ENCODE results near the gene MICU1.

DNA sequence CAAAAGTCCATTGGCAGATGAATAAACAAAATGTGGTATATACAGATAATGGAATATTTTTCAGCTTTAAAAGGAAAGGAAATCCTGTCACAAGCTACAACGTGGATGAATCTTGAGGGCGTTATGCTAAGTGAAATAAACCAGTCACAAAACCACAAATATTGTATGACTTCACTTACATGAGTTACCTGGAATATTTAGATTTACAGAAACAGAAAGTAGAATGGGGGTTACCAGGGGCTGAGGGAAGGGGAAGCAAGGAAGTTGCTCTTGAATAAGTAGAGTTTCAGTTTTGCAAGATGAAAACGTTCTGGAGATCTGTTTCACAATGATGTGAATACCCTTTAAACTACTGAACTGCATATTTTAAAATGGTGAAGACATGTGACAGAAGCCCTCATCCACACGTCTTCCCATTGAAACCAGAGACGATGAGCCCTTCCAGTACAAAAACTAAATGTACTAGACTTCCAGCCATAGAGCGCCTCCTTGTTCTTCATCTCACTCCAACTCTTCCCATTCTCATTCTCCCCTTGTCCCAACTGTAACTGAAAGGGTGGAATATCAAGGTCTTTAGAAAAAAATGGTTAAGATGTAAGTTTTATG lies 62.4 kb downstream of the MICU1 start:
- TF ChIP-seq TAF1 (IDR thresholded peaks at IDR 0.05; ENCODE audit: borderline replicate concordance, low read depth, low read length), result no peak
- no peak for TF ChIP-seq POLR2AphosphoS5 (IDR thresholded peaks at IDR 0.05; ENCODE audit: low read depth, low read length)
- no peak for TF ChIP-seq POLR2A (IDR thresholded peaks at IDR 0.05; ENCODE audit: low read depth, low read length)
